ENCODE measurements around the gene TFAP2C.
"Not testable (repeated sequence)": the region's sequence is repeated elsewhere in the genome, so short reads cannot be mapped to it uniquely, and the experiment has no call there.

Gene TFAP2C

GRCh38 chr20:56657879-56658278 lies 28.8 kb downstream of the TFAP2C start:
- no peak for DNase-seq

- DNase-seq = not testable (repeated sequence)
These were observed 29.3 kb downstream of the TFAP2C start for GRCh38 chr20:56658341-56658947.

GRCh38 chr20:56663660-56664059 lies 34.6 kb downstream of the TFAP2C start:
- DNase-seq = no peak

- DNase-seq = no peak
These were observed 35.7 kb downstream of the TFAP2C start for GRCh38 chr20:56664796-56665195.

GRCh38 chr20:56665806-56666205 lies 36.7 kb downstream of the TFAP2C start:
- no peak for DNase-seq

- DNase-seq = no peak
These were observed 44.3 kb downstream of the TFAP2C start for GRCh38 chr20:56673450-56673849.

GRCh38 chr20:56676001-56676400 lies 46.9 kb downstream of the TFAP2C start:
- no peak for DNase-seq

GRCh38 chr20:56676679-56677078 lies 47.6 kb downstream of the TFAP2C start:
- no peak for DNase-seq

- no peak for DNase-seq
These were observed 54.2 kb downstream of the TFAP2C start for GRCh38 chr20:56683077-56683865.

- DNase-seq = no peak
These were observed 56.8 kb downstream of the TFAP2C start for GRCh38 chr20:56685879-56686278.

- DNase-seq = no peak
These were observed 58.0 kb downstream of the TFAP2C start for GRCh38 chr20:56687061-56687460.

GRCh38 chr20:56688106-56688505 lies 59.0 kb downstream of the TFAP2C start:
- no peak for DNase-seq

All from stimulated activated naive CD4-positive, alpha-beta T cell (primary cell).